Stimulated activated CD4-positive, alpha-beta T cell treated with anti-CD3 and anti-CD28 coated beads, Interleukin-1b, Interleukin-23, amount 100 ng/mL, for 4 hours (primary cell): Measurements from ENCODE around the gene RXRA.

ENCODE experiments used
- DNase-seq, 2 donors: peaks; one replicate each; pipeline ENCODE4 v3.0.0-alpha.2; 2020; ENCODE audit warnings: low read depth in 2 of 2

Gene RXRA

GRCh38 chr9:134325813-134326723, at the start of gene RXRA:
TSS of gene RXRA (plus strand) at chr9:134326455. CDS start at chr9:134326632, 177 bp downstream.
- peak; percentile 58 to 76 for DNase-seq

DNA sequence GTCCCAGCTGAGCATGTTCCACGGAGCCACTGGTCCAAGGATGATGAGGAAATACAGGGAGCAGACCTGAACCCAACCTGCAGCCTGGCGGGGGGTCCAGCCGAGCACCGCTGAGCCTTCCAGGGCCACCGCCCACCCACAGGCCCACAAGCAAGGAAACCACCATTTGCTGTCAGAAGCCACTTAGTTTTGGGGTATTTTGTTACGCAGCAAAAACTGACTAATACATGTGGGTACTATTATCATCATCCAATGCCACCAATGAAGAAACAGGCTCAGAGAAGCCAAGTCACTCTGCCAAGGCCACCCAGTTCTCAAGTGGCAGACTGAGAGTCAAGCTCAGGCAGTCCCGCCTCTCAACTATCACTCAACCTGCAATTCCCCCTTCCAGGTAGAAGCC, 48.0 kb upstream of the RXRA start:
- DNase-seq: no peak

DNA sequence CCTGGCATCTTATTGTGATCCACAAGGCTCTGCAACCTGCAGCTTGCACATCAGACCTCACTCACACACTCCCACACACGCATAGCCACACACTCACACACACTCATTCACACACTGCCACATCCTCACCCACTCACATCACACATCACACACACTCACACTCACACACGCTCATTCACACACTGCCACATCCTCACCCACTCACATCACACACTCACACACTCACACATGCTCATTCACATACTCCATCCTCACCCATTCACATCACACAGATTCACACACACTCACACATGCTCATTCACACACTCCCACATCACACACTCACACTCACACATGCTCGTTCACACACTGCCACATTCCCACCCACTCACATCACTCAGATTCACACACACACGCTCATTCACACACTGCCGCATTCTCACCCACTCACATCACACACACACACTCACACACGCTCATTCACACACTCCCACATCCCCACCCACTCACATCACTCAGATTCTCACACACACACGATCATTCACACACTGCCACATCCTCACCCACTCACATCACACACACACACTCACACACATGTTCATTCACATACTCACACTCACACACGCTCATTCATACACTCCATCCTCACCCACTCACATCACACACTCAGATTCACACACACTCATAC, 47.1 kb upstream of the RXRA start:
- no peak for DNase-seq

- DNase-seq: no peak
These were observed 44.1 kb upstream of the RXRA start for GRCh38 chr9:134282138-134282650.

- DNase-seq: no peak
These were observed 43.1 kb upstream of the RXRA start for GRCh38 chr9:134283111-134283515.

- no peak for DNase-seq
These were observed 42.5 kb upstream of the RXRA start for GRCh38 chr9:134283692-134284265.

- no peak for DNase-seq
These were observed 42.0 kb upstream of the RXRA start for GRCh38 chr9:134284273-134284672.

DNA sequence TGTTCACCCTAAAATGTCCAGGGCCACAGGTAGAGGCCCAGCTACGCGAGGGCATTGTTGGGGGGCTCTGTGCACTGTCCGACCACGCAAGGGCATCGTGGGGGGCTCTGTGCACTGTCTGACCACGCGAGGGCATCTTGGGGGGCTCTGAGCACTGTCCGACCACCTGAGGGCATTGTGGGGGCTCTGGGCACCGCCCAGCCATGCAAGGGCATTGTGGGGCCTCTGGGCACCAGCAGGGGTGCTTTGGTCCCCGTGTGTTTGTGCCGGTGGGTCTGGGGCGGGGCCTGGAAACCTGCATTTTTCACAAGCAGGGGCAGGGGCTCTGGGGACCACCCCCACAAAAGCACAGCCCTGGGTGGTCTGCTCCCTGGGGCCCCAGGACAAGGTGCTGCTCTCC, 41.5 kb upstream of the RXRA start:
- DNase-seq: no peak

GRCh38 chr9:134285215-134285845, 40.9 kb upstream of the RXRA start:
- DNase-seq: no peak

DNA sequence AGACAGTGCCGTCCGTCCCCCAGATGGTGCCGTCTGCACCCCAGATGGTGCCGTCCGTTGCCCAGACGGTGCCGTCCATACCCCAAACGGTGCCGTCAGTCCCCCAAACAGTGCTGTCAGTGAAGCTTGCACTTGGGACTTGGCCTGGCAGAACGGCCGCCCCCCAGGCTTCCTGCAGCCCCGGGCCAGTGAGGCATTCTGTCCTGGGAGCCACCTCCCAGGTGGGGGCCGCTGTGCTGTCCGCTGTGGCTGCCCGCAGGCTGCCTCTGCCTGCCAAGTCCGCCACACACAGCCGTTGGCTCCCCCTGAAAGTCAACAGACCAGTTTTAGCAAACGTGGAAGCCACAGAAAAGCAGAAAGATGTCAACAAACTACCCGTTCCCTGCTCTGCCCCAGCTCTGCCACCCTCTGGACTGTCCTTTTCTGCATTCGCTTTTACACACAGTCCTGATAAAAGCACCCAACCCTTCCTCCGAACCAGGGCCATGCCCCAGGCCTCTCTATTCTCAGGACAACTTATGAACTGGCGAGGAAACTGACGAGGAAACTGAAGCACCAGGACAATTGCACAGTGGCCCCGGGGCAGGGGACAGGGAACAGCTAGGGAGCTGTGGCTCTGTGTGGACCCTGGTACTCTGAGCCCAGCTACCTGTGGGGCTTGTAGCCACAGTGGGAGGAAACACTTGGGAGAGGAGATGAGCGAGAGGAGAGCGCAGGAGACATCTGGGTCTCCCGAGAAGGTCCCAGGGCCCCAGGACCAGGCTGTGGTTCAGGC, 39.6 kb upstream of the RXRA start:
- DNase-seq: no peak

- no peak for DNase-seq
These were observed 38.4 kb upstream of the RXRA start for GRCh38 chr9:134287591-134288491.

DNA sequence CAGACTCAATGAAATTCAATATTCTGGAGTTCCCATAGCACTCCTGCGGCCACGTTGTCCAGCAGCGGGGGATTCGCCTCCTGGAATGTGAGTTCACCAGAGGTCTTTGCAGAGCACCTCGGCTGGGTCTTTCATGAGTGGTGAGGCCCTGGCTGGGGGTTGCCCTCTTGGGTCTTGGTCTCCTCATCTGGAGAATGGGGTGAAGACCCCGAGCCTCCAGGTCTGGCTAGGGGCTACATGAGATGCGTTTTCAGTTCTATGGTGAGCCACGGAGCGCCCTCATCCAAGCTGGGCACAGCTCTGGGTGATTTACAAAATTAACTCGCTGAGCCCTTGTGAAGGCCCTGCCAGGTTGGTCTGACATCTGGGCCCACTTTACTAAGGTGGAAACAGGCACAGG, 37.5 kb upstream of the RXRA start:
- DNase-seq: no peak

- DNase-seq: no peak
These were observed 36.9 kb upstream of the RXRA start for GRCh38 chr9:134289241-134289875.

GRCh38 chr9:134290603-134291451, 35.4 kb upstream of the RXRA start:
- no peak for DNase-seq

GRCh38 chr9:134291452-134291881, 34.8 kb upstream of the RXRA start:
- no peak for DNase-seq

DNA sequence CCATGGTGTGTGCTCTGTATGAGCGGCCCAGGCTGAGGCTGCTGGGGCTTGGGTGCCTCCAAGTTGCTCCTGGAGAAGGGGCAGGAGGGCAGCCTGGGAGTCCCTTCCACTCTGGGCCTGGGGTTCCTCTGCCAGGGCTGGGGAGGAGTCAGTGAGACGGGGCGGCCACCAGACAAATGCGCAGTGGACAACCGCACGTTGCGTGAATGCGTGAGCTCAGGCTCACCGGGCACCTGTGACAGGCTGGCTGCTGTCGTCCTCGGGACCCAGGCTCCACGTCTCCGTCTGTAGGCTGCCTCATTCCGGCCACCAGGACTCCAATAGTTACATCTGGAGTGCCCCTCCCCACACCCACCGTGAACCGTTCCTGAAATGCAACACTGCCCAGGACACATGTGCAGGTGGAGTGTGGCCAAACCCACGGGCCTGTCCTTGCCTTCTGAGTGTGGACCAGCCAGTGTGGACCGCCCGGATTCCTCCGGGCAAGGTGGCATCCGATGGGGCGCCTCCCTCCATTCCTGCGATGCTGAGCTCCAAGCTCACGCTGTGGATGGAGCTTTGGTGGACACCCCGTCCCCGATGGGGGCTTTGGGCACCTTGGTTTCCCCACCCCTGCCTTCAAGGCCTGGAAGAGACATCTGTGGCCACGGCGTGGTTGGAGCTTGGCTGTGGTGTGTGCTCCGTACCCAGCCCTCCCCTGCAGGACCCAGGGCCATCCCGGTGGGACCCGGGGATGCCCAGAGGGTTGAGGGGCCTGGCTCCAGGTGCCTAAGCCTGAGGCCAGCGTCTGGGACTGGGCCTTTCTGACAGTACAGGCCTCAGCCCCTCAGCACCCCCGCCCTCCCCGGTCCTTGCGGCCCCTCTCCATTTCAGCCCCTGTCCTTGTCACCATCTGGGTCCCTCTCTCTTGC, 34.0 kb upstream of the RXRA start:
- no peak for DNase-seq

- no peak for DNase-seq
These were observed 33.2 kb upstream of the RXRA start for GRCh38 chr9:134293031-134293521.
